Transverse colon (tissue), 4 donors: Measurements from ENCODE around the gene PPIH. TPM values are rescaled to one million over a fixed set of nuclear protein-coding genes. Genes with fewer than 3 reads are reported as not detected.
A peak's percentile ranks its signal among the peaks of the same experiment; 100 is the strongest.

Experiments used
- DNase-seq: peaks from one replicate; pipeline ENCODE4 v3.0.0-alpha.2; 2019
- H3K27ac ChIP-seq, 4 donors: fragments of 200-600 bp; sonication (generic); 2 replicates each; pipeline ENCODE4 v1.5.1; 2016 to 2018; ENCODE audit warnings: inconsistent platforms in 4 of 4
- H3K27me3 ChIP-seq: fragments of 200-600 bp; sonication (generic); 2 replicates; pipeline ENCODE4 v1.5.1; 2017; ENCODE audit warnings: inconsistent platforms
- H3K36me3 ChIP-seq, 4 donors: fragments of 200-600 bp; sonication (generic); 2 replicates each; pipeline ENCODE4 v1.5.1; 2017 to 2019; ENCODE audit warnings: inconsistent platforms in 4 of 4
- H3K4me1 ChIP-seq, 4 donors: fragments of 200-600 bp; sonication (generic); 2 replicates each; pipeline ENCODE4 v1.5.1; 2017 to 2020; ENCODE audit warnings: inconsistent platforms in 4 of 4
- H3K4me3 ChIP-seq, 4 donors: fragments of 200-600 bp; sonication (generic); 1 replicate in 1 of 4; 2 replicates in 3 of 4; pipeline versions ENCODE4 v1.5.1 to v1.6.1; 2017 to 2019; ENCODE audit warnings: inconsistent platforms in 4 of 4
- H3K9me3 ChIP-seq, 2 donors: fragments of 200-600 bp; sonication (generic); 2 replicates each; pipeline ENCODE4 v1.5.1; 2017 to 2019; ENCODE audit warnings: inconsistent platforms in 2 of 2
- EP300 ChIP-seq: sonication (generic); formaldehyde crosslinking; IDR thresholded peaks from one replicate; pipeline ENCODE4 v1.6.1; 2017; ENCODE audit warnings: antibody characterized with exemption, low read depth
- POLR2A ChIP-seq: fragments of 450-650 bp; IDR thresholded peaks from one replicate; pipeline ENCODE4 v1.6.1; 2016; ENCODE audit warnings: antibody characterized with exemption, mild to moderate bottlenecking, moderate library complexity
- POLR2AphosphoS5 ChIP-seq, 3 donors: sonication (generic); formaldehyde crosslinking; IDR thresholded peaks; one replicate each; pipeline ENCODE4 v1.6.1; 2016; ENCODE audit warnings: antibody characterized with exemption in 3 of 3
- WGBS, 2 donors: methylation state at CpG; one replicate each; pipeline ENCODE4 v1.1.5; 2018; ENCODE audit warnings: low coverage in 1 of 2; 5-methylcytosine and 5-hydroxymethylcytosine counted together
- in situ Hi-C, 4 donors: fragments of 200-750 bp; cut with MboI; loops; one replicate each; pipeline versions ENCODE4 v1.15.0 to v1.15.1; 2017; ENCODE audit warnings: low sequenced_read_pairs in 3 of 4, low pct_ligation_motif_present in 1 of 4, low pct_unique_long_range_greater_than_20kb in 1 of 4
- intact Hi-C: fragments of 100-400 bp; cut with DNase I; formaldehyde crosslinking; loops from one replicate; pipeline ENCODE4 v1.15.1; 2023; ENCODE audit warnings: low total_unique reads
- total RNA-seq, 4 donors: library from RNA; depleted of rRNA; stranded (reverse); fragments of >200 nt; gene quantifications; one replicate each; pipeline ENCODE4 v1.1.0, GENCODE V29; 2016
- TF ChIP-seq, protein P1 (sequence below), 5 experiments: fragments of 200-600 bp in 3 of 5; fragments of 450-650 bp in 2 of 5; sonication (generic) in 3 of 5; IDR thresholded peaks; 1 replicate in 2 of 5; 2 replicates in 3 of 5; pipeline ENCODE4 v1.5.1; 2016 to 2017; ENCODE audit warnings: antibody characterized with exemption in 5 of 5, inconsistent platforms in 3 of 5, mild to moderate bottlenecking in 2 of 5, moderate library complexity in 1 of 5

The PPIH gene
- total RNA-seq, 4 donors from 2014 or later: 16.9 to 26.5 (median 24.6) TPM; not detected in 1

DNA sequence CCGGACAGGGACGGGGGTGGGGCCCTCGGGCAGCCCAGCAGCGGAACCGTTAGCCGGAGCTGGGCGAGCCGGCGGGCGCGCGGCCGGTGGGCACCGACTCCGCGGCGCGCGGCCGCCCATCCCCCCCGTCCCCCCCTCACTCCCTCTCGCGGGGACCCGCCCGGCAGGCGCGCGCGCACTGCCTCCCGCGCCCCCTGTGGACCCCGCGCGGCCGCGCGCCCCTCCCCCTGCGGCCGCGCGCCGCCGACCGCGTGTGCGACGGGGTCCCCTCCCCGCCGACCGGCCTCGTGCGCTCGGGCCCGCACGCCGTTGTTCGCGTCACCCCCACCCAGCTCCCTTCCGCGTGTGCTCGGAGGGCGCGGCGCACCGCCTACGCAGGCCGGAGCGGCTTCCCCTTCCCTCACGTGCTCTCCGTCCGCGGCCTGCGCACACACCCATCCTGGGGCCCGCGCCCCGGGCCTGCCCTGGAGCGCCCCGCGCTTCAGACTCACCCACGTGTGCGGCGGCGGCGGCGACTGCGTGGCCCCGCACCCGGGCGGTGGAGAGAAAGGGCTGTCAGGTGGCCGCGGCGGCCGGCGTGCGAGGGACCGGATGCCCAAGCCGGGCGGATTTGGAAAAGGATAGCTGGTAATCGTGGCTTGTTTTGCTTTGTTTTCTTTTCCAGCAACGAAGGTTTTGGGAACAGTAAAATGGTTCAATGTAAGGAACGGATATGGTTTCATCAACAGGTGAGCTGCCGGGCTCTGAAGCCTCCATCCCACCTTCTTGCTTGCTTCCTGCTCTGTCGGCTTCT lies 24.7 kb downstream of the PPIH start:
- peak; percentile 87 for DNase-seq
- in situ Hi-C loops: no loop called here
- WGBS, 2 donors: 1% methylated on average over 41 of the region's 103 CpGs; no CpG with 5 or more reads in 1 of the 2 donors
- no peaks in the 10 kb centered on the region for H3K9me3 ChIP-seq
- H3K4me3 ChIP-seq: peak overlapping the region; percentile 82 to 96 (median 89)
- intact Hi-C loops: no loop called here
- H3K36me3 ChIP-seq: no peaks in the 10 kb centered on the region
- TF ChIP-seq EP300 (no peak), POLR2AphosphoS5 (IDR thresholded peaks at IDR 0.05) (peak; percentile 41 to 86 (median 78)), POLR2A (peak; percentile 39)
- TF ChIP-seq, protein P1, sequence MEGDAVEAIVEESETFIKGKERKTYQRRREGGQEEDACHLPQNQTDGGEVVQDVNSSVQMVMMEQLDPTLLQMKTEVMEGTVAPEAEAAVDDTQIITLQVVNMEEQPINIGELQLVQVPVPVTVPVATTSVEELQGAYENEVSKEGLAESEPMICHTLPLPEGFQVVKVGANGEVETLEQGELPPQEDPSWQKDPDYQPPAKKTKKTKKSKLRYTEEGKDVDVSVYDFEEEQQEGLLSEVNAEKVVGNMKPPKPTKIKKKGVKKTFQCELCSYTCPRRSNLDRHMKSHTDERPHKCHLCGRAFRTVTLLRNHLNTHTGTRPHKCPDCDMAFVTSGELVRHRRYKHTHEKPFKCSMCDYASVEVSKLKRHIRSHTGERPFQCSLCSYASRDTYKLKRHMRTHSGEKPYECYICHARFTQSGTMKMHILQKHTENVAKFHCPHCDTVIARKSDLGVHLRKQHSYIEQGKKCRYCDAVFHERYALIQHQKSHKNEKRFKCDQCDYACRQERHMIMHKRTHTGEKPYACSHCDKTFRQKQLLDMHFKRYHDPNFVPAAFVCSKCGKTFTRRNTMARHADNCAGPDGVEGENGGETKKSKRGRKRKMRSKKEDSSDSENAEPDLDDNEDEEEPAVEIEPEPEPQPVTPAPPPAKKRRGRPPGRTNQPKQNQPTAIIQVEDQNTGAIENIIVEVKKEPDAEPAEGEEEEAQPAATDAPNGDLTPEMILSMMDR (IDR thresholded peaks at IDR 0.05): no peak
- no peaks in the 10 kb centered on the region for H3K27me3 ChIP-seq
- H3K4me1 ChIP-seq: peaks cover 43 to 57% (median 54%) of the 10 kb centered on the region in 4 donors
- peak overlapping the region; percentile 96 to 98 (median 98) for H3K27ac ChIP-seq

GRCh38 chr1:42684139-42684538 lies 25.9 kb downstream of the PPIH start:
- Histone ChIP-seq H3K36me3 (no peaks in the 10 kb centered on the region), H3K9me3 (no peaks in the 10 kb centered on the region), H3K4me3 (peak overlapping the region; percentile 0 to 96 (median 89)), H3K4me1 (peaks cover 55 to 69% (median 65%) of the 10 kb centered on the region in 4 donors), H3K27me3 (no peaks in the 10 kb centered on the region), H3K27ac (peak overlapping the region in 3 of 4 donors; percentile 96 to 98 (median 97))
- intact Hi-C loops (no loop called here), in situ Hi-C loops (no loop called here)
- WGBS, 2 donors: 20% methylated on average over 5 of the region's 5 CpGs; no CpG with 5 or more reads in 1 of the 2 donors
- TF ChIP-seq, protein P1 (IDR thresholded peaks at IDR 0.05): no peak
- TF ChIP-seq POLR2AphosphoS5 (IDR thresholded peaks at IDR 0.05) (no peak), EP300 (no peak), POLR2A (no peak)
- DNase-seq: no peak

GRCh38 chr1:42686418-42686817 lies 28.2 kb downstream of the PPIH start:
- in situ Hi-C loops: no loop called here
- Histone ChIP-seq H3K4me3 (no peak overlapping the region), H3K36me3 (no peaks in the 10 kb centered on the region), H3K9me3 (no peaks in the 10 kb centered on the region), H3K27me3 (no peaks in the 10 kb centered on the region), H3K4me1 (peaks cover 59 to 81% (median 80%) of the 10 kb centered on the region in 4 donors), H3K27ac (peak overlapping the region in 3 of 4 donors; percentile 3 to 17 (median 7))
- no peak for DNase-seq
- WGBS, 2 donors: 38 to 54% methylated on average over 4 of the region's 4 CpGs
- TF ChIP-seq POLR2AphosphoS5 (IDR thresholded peaks at IDR 0.05): no peak
- TF ChIP-seq, protein P1 (IDR thresholded peaks at IDR 0.05): no peak
- no peak for TF ChIP-seq EP300
- TF ChIP-seq POLR2A: no peak
- intact Hi-C loops: no loop called here

GRCh38 chr1:42689912-42690311 lies 31.7 kb downstream of the PPIH start:
- H3K27ac ChIP-seq: peak overlapping the region in 3 of 4 donors; percentile 83 to 85 (median 84)
- intact Hi-C loops: loop anchor here (10.0 kb wide), 1 partner anchor 55 kb away; the partner anchor contains the start of gene CLDN19
- H3K4me1 ChIP-seq: peaks cover 56 to 99% (median 84%) of the 10 kb centered on the region in 4 donors
- no peaks in the 10 kb centered on the region for H3K9me3 ChIP-seq
- H3K27me3 ChIP-seq: no peaks in the 10 kb centered on the region
- WGBS, 2 donors: 31 to 60% methylated on average over 2 to 3 of the region's 3 CpGs
- H3K36me3 ChIP-seq: no peaks in the 10 kb centered on the region
- H3K4me3 ChIP-seq: no peak overlapping the region
- in situ Hi-C loops: no loop called here
- peak; percentile 28 for DNase-seq
- TF ChIP-seq POLR2AphosphoS5 (IDR thresholded peaks at IDR 0.05) (no peak), POLR2A (no peak), EP300 (no peak)
- TF ChIP-seq, protein P1 (IDR thresholded peaks at IDR 0.05): no peak
